Body of pancreas (tissue), 4 donors: Measurements from ENCODE around the gene ADGRE1. TPM values are rescaled to one million over a fixed set of nuclear protein-coding genes. Genes with fewer than 3 reads are reported as not detected.

Experiments used
- ATAC-seq: fragments of 150-250 bp; one replicate; pipeline ENCODE4 v1.9.1; 2016
- DNase-seq, 4 donors: peaks; one replicate each; pipeline ENCODE4 v3.0.0-alpha.2; 2019
- H3K27ac ChIP-seq, 4 donors: fragments of 200-600 bp; sonication (generic); 1 replicate in 3 of 4; 2 replicates in 1 of 4; pipeline versions ENCODE4 v1.5.1 to v1.6.1; 2016 to 2019; ENCODE audit warnings: mild to moderate bottlenecking in 1 of 4, mixed read lengths in 1 of 4, moderate library complexity in 1 of 4
- H3K27me3 ChIP-seq, 2 donors: fragments of 200-600 bp; sonication (generic); one replicate each; pipeline ENCODE4 v1.6.0; 2016; ENCODE audit warnings: mild to moderate bottlenecking in 1 of 2
- H3K36me3 ChIP-seq, 2 donors: fragments of 200-600 bp; sonication (generic); replicated peaks in 1 of 2; 2 replicates each; pipeline ENCODE4 v1.5.1; 2016; ENCODE audit warnings: low read depth in 2 of 2; ENCODE audit not compliant: insufficient read depth in 1 of 2
- H3K4me1 ChIP-seq: fragments of 200-600 bp; sonication (generic); one replicate; pipeline ENCODE4 v1.6.0; 2016
- H3K4me3 ChIP-seq, 2 donors: fragments of 200-600 bp; sonication (generic); 1 replicate in 1 of 2; 2 replicates in 1 of 2; pipeline ENCODE4 v1.5.1; 2016 to 2019
- H3K9me3 ChIP-seq, 3 donors: fragments of 200-600 bp; sonication (generic); 1 replicate in 2 of 3; 2 replicates in 1 of 3; pipeline ENCODE4 v1.5.1; 2016
- CTCF ChIP-seq, 7 experiments: fragments of 450-650 bp in 4 of 7; fragments of 200-600 bp in 3 of 7; sonication (generic) in 3 of 7; IDR thresholded peaks; one replicate each; pipeline ENCODE4 v1.5.1; 2016 to 2019; ENCODE audit warnings: antibody characterized with exemption in 7 of 7
- POLR2A ChIP-seq, 3 donors: fragments of 450-650 bp; IDR thresholded peaks; one replicate each; pipeline ENCODE4 v1.6.1; 2016; ENCODE audit warnings: antibody characterized with exemption in 3 of 3, mild to moderate bottlenecking in 2 of 3
- WGBS, 2 donors: methylation state at CpG; one replicate each; pipeline ENCODE4 v1.1.5; 2017; 5-methylcytosine and 5-hydroxymethylcytosine counted together
- intact Hi-C: fragments of 100-400 bp; cut with DNase I; formaldehyde crosslinking; loops from one replicate; pipeline ENCODE4 v1.15.1; 2023
- total RNA-seq, 2 donors: library from RNA; depleted of rRNA; stranded (reverse); fragments of >200 nt; gene quantifications; one replicate each; pipeline ENCODE4 v1.1.0, GENCODE V29; 2016

The ADGRE1 gene
- total RNA-seq, 2 donors from 2014 or later, result 0.26 TPM; not detected in 1

- no peak for ATAC-seq
- WGBS, 2 donors, result 41 to 68% methylated on average over 3 of the region's 3 CpGs
- TF ChIP-seq POLR2A (IDR thresholded peaks at IDR 0.05), result no peak
- TF ChIP-seq CTCF (IDR thresholded peaks at IDR 0.05), result no peak
Measured at GRCh38 chr19:6935069-6935468, 47.7 kb downstream of the ADGRE1 start.

GRCh38 chr19:6935618-6936017 is 48.2 kb downstream of the ADGRE1 start:
- ATAC-seq, result no peak
- Histone ChIP-seq H3K4me1 (no peaks in the 10 kb centered on the region), H3K27ac (no peak overlapping the region), H3K4me3 (no peak overlapping the region), H3K9me3 (peaks cover 0 to 5% (median 0%) of the 10 kb centered on the region in 3 donors), H3K27me3 (no peaks in the 10 kb centered on the region), H3K36me3 (no peaks in the 10 kb centered on the region)
- intact Hi-C loops, result no loop called here
- TF ChIP-seq POLR2A (IDR thresholded peaks at IDR 0.05) (no peak), CTCF (IDR thresholded peaks at IDR 0.05) (no peak)
- DNase-seq, result no peak
- 52 to 75% methylated on average over 5 of the region's 5 CpGs for WGBS, 2 donors

More at GRCh38 chr19:6935069-6935468, 47.7 kb downstream of the ADGRE1 start:
- Histone ChIP-seq H3K4me3 (no peak overlapping the region), H3K27me3 (no peaks in the 10 kb centered on the region), H3K9me3 (peaks cover 0 to 5% (median 0%) of the 10 kb centered on the region in 3 donors), H3K4me1 (no peaks in the 10 kb centered on the region), H3K27ac (no peak overlapping the region), H3K36me3 (no peaks in the 10 kb centered on the region)
- intact Hi-C loops, result no loop called here
- DNase-seq, result no peak

DNA sequence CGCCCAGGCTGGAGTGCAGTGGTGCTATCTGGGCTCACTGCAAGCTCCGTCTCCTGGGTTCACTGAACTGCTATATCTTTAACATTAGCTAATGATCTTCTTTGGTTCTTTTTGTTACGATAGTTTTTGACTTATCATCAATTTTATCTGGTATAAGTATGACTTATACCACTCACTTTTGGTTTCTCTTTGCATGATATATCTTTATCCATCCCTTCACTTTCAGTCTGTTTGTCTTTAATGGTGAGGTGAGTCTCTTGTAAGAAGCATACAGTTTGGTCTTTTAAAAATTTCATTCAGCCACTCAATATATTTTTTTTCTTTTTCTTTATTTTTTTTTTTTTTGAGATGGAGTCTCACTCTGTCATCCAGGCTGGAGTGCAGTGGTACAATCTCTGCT is 58.4 kb downstream of the ADGRE1 start:
- DNase-seq (no peak), ATAC-seq (no peak)
- Histone ChIP-seq H3K27ac (no peak overlapping the region), H3K4me1 (no peaks in the 10 kb centered on the region), H3K4me3 (no peak overlapping the region), H3K36me3 (no peaks in the 10 kb centered on the region), H3K9me3 (no peaks in the 10 kb centered on the region), H3K27me3 (no peaks in the 10 kb centered on the region)
- WGBS, 2 donors, result 39 to 45% methylated on average over 3 of the region's 3 CpGs
- no peak for TF ChIP-seq POLR2A (IDR thresholded peaks at IDR 0.05)
- TF ChIP-seq CTCF (IDR thresholded peaks at IDR 0.05), result no peak
- intact Hi-C loops, result no loop called here

DNA sequence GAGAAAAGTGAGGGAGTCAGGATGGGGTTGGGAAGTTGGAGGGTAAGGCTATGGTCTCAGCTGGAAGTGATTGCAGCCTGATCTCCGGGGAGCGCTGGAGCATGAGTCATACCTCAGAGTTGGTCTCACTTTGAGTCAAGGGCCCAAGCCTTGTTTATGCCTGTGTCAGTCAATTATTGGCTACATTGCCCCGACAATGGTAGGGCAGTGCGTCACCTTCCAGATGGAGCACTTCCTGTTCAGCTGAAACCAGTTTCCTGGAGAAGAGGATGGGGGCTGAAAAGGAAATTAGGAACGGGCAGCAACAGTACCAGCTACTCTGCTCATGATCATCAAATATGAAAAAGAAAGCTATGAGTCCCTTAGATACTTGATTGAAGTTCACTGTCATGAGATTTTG is 60.4 kb downstream of the ADGRE1 start:
- no peak for TF ChIP-seq CTCF (IDR thresholded peaks at IDR 0.05)
- no peak for TF ChIP-seq POLR2A (IDR thresholded peaks at IDR 0.05)
- intact Hi-C loops, result no loop called here
- Histone ChIP-seq H3K4me3 (no peak overlapping the region), H3K9me3 (no peaks in the 10 kb centered on the region), H3K27me3 (no peaks in the 10 kb centered on the region), H3K36me3 (no peaks in the 10 kb centered on the region), H3K4me1 (no peaks in the 10 kb centered on the region), H3K27ac (no peak overlapping the region)
- ATAC-seq, result no peak
- no peak for DNase-seq
- 24 to 54% methylated on average over 5 of the region's 5 CpGs for WGBS, 2 donors

- intact Hi-C loops, result no loop called here
- no peak for ATAC-seq
Measured at GRCh38 chr19:6948884-6949283, 61.5 kb downstream of the ADGRE1 start.

More at GRCh38 chr19:6948884-6949283, 61.5 kb downstream of the ADGRE1 start:
- Histone ChIP-seq H3K36me3 (no peaks in the 10 kb centered on the region), H3K4me1 (no peaks in the 10 kb centered on the region), H3K27me3 (no peaks in the 10 kb centered on the region), H3K27ac (no peak overlapping the region), H3K9me3 (no peaks in the 10 kb centered on the region), H3K4me3 (no peak overlapping the region)
- TF ChIP-seq CTCF (IDR thresholded peaks at IDR 0.05) (no peak), POLR2A (IDR thresholded peaks at IDR 0.05) (no peak)
- no peak for DNase-seq
- WGBS, 2 donors, result 51 to 55% methylated on average over 2 of the region's 2 CpGs
